GM19043 (cell line): ENCODE measurements around the gene WNT5A.

Experiments
- ATAC-seq: cut with Tn5 transposase; IDR thresholded peaks from one replicate; pipeline ENCODE4 v1.9.1; 2021; ENCODE audit warnings: low read depth; ENCODE audit not compliant: unreplicated experiment

Gene WNT5A

DNA sequence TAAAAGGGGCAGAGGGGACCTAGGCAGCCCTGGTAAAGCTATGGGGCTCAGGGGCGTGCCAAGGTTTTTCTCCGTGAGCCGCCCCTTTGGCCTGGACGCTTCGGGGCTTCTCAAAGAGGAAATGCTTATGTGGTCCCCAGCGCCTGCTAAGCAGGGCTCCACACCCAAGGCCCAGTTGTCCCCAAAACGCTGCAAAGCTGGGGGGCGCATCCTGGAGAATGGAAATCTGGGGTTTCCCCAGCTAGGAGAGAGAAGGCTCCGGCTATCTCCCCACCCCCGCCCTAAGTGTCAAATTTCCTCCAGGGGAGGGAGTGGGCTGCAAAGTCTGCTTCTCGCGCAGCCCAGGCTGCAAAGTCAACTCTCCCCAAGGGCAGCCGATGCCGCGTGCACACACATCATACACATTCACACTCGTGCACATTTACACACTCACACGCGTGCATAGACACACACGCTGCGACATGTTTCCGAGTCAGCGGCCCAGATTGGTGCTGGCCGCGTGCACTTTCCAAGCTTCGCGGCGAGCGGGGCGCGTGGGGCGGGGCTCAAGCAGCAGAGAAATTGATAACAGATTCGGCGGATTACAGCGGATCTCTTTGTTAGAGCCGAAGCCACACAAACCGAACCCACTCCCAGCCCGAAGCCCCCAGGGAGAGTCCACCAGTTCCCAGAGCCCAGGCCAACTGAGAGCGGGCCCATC lies 4.5 kb downstream of the WNT5A start:
- no peak for ATAC-seq

DNA sequence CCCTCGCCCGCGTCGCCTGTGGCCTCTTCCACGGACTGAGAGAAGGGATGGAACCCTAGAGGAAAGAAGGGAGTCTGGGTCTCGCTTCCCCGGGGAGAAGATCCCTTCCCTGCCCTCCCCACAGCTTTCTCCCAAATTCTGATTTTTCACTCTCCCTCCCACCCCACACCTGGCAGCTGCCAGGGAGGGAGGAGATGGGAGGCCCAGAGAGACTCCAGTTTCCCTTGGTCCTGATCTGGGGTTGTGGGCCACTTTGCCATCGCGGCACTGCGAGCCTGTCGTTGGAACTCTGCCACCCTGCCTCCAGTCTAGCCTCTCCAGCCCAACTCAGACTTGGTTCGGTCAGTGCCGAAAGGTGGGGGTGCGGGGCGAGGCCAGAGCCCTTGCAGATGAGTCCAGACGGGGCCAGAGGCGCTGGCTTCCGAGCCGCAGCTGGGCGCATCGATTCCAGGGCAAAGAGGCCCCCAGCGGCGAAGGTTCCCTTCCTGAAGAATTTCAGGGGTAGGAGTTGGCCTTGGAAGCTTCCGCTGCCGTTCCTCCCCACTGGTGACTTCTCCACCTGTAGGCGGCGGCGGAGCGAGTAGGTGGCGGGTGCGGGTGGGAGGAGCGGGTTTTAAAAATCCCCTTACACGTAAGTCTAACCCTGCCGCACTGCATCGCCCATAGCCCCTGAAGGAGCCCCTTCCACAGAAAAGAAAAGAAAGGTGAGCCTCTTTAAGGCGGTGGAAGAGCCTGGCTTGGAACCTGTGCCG lies 5.2 kb downstream of the WNT5A start:
- ATAC-seq: no peak

DNA sequence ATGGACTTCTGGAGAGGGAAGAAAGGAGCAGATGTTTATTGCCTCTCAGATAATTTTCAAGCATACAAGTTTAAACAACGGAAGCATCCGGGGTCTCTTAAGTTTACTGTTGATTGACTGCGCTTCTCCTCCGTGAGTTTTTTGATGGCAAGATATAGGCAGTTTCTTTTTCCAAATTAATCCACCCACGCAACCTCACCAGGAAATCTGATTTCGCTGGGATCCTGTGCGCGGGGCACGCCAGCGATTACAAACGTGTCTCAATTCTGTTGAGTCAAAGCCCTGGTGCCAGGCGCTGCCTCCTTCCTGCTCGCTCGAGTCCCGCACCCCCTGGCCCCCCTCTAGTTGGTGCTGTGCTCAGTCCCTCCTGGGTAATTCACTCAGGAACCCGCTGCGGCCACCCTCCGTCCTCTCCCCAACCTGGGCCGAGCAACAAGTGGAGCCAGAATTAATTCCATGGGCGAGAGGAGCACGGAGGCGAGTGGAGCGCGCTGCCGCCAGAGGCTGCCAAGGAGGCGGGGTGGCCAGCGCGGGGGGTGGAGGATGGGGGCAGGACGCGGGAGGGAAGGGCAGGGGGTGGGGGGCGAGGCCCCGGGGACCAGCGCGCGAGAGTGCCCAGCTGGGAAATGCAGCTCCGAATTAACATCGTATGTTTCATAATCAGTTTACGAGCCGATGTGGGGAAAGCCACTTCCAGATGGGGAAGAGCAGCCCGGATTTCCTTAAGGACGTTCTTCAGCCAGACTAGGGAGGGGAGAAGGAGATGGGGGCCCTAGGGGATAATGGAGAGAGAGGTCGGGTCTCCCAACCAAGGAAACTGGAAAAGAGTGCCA lies 6.0 kb downstream of the WNT5A start:
- no peak for ATAC-seq

DNA sequence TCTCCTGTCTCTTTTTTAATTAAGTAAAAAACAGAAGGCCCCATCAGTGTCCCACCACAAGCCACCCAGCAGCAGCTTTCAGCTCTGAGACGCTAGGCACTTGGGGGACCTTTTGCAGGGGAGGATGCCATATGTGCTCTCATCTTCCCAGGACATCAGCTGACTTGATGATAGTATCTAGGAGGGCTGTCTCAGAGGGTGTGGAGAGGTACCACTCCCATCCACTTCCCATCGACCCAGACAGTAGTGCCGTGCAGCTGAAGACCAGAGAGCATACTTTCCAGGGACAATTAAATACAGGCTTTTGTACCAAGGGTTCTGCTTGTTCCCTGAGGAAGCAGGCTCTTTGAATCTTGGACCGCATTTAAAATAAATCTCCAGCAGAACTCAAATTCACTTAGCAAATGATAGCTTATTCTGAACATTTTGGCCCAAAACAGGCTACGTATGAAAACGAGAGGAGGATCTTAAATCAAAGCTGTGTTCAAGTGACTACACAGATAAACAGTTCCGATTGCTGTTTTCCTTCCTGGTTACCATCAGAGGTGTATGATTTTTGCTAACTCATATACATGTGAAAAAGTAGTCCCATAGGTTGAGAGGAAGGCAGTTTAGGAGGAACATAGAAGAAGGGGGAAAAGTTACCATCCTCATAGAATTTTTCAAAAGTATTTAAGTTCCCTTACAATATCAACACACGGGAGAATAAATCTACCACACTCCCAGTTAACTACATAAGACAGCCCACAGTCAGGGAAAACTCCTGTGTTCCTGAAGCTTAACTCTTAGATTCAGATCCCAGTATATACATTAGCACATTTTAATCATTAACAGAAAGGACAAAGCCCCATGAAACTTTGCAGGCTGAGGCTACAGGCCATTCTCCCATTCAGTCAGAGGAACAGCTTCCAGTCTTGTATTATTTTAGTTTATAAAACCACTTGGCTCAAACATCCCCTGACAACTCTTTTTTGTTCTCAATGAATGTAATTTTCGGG lies 9.5 kb downstream of the WNT5A start:
- ATAC-seq: no peak

DNA sequence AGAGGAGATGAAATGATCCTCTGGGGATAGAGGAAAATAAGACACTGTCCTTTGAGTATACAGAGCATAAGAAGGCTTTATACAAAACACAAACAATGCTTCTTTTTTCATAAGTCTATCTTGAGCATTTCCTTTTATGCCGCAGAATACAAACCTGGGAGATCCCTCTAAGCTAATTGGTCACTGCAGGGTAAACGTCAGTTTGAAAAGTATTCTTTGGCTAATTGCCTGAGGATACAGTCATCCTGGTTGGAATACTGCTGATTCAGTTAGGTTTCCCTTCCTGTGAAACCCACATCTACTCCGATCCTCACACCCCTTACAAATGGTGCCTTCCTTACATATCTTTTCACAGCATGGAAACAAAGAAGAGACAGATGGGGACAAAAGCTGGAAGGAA lies 10.6 kb downstream of the WNT5A start:
- ATAC-seq: no peak

DNA sequence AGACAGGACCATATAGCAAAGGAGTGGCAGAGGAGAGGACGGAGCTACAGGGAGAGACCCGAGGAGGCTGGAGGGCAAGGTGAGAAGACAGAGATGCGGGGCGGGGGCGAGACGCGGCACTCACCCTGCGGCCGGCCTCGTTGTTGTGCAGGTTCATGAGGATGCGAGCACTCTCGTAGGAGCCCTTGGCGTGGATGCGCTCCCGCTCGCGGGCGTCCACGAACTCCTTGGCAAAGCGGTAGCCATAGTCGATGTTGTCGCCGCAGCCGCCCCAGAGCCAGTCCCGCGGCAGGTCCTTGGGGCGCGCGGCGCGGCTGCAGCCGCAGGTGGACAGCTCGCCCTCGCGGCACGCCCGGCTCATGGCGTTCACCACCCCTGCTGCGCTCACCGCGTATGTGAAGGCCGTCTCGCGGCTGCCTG lies 12.9 kb downstream of the WNT5A start:
- ATAC-seq: no peak

DNA sequence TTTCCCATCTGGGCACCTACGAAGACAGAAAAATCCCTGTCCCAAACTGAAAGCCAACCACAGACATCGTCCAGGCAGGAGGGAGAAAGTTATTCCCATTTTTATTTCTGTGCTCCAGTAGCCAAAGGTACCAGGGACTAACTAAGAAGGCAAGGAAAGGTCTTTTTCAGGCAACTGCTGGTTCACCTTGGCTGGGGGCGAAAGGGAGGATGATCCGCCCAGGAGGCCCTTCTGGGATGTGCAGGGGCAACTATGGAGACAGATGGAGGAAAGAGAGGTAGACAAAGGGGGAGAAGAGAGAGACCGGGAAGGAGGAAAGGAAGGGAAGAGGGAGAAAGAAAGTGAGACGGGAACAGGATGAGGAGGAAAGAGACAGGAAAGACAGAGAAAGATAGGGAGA lies 13.3 kb downstream of the WNT5A start:
- no peak for ATAC-seq

DNA sequence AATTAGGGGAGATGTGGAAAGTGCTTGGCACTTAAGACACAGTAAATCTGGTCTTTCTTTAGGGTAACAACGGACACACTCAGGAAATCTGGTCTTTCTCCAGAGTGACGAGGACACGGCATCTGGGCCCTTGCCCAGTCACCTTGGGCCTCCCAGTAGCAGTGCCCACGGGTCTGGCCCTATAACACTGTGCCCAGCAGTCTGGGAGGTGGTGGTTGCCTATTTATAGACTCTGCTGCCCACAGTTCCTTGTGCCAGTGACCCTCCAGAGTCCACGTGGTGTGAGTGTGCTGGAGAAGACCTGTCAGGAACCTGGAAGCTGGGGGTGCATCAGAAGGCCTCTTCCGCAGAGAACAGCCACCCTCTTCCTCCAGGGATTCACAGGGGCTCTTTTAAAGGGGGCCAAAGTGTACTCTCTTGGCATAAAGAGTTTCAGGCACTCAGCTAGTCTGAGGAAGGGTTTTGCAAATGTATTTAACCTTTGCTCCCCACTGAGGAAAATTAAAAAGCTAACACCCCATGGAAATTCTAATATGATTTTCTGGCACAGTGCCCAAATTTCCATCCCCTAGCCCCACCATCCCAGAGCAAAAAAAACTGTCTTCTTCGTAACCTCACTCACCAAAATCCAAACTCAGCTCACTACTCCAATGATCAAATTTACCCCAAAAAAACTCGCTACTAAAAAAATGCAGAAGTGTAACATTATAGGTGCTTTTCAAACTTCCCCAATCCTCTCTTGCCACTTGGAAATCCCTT lies 15.4 kb downstream of the WNT5A start:
- no peak for ATAC-seq

DNA sequence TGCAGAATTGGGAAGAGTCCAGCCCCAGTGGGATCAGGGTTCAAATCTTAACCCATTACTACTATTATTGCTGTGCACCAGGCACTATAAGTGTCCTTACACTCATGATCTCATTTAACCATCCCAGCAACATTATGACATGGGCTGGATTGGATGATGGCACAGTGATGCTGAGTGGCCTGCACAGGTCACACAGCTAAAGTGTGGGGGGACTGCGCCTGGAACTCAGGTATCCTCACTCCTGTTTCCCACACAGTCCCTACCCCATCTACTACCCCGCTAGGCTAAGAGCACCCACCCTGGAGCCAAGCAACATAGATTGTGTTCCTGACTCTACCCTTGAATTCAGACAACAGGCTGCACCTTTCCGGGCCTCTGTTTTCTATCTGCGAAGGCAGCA lies 16.0 kb downstream of the WNT5A start:
- ATAC-seq: no peak

DNA sequence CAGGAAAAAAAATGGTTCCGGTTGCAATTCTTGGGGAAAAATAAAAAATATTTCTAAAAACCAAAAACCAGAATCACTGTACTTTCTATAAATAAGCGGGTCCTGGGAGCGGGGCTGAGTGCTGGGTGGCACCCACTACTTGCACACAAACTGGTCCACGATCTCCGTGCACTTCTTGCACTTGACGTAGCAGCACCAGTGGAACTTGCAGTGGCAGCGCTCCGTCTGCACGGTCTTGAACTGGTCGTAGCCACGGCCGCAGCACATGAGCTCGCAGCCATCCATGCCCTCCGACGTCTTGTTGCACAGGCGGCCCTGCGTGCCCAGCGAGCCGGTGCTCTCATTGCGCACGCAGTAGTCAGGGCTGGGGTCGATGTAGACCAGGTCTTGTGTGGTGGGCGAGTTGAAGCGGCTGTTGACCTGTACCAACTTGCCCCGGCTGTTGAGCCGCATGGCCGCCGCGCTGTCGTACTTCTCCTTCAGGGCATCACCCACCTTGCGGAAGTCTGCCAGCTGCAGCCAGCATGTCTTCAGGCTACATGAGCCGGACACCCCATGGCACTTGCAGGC lies 17.1 kb downstream of the WNT5A start:
- no peak for ATAC-seq

DNA sequence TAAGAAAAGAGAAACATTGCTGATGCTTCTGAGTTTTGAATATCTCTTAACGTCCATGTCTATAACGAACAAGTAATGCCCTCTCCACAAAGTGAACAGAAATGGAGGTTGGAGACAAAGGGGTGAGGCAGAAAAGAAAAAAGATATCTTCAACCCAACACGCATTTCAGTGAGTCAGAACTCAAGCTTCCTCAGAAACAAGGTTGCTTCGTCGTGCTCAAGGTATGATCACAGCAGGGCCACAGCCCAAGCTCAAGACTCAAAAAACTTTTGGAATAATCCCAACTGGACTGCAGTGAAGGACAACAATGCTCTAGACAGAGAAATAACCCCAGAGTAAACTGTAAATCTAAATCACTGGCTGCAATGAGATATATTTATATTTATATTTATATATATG lies 18.9 kb downstream of the WNT5A start:
- ATAC-seq: no peak

DNA sequence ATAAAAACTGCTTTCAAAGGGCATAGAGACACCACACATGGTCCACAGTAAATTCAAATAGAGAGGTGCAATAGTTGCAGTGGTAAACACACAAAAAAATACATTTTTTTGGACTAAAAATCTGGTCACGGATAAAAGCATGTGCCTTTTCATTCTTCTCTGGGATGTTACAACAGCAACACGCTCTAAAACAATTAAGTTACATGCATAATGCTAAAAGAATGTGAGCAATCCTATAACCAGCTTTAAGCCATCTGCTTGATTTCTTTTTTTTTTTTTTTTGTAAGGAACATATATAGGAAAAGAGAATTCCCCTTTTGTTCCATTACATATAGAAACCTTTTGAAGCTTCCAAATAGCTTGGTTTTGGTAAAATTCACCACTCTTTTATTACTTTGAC lies 20.0 kb downstream of the WNT5A start:
- no peak for ATAC-seq

DNA sequence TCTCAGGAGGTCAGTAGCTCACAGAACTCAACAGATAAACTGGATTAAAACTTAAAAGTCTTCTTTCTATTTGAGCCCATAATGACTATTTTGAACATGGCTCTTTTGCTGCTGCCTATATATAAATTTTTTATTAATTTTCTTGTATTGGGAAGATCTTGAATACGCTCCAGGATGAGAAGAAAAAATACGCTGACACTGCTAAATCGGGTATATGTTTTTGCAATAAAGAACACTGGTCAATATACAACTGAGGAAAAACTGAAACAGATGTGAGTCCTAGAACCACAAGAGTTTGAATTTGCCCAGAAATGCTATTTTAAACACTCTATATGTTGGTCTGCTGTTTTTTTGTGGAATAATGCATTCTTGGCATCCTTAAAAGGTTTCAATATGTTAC lies 20.6 kb downstream of the WNT5A start:
- no peak for ATAC-seq

DNA sequence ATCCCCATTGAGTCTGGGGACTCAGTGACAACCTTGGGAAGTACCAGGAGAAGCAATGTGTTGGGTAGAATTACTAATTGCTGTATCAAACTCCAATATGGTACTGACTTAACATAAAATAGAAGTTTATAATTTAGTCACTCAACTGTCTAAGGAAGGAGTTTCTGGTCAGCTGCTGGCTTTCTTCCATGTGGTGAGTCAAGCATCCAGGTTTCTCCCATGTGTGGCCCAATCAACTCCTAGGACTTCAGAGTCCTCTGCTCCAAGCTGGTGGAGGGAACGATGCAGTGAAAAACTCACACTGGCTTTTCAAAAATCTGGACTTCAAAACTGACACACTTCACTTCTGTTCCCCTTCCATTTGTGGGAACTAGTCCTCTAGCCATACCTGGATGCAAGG lies 25.2 kb downstream of the WNT5A start:
- no peak for ATAC-seq

DNA sequence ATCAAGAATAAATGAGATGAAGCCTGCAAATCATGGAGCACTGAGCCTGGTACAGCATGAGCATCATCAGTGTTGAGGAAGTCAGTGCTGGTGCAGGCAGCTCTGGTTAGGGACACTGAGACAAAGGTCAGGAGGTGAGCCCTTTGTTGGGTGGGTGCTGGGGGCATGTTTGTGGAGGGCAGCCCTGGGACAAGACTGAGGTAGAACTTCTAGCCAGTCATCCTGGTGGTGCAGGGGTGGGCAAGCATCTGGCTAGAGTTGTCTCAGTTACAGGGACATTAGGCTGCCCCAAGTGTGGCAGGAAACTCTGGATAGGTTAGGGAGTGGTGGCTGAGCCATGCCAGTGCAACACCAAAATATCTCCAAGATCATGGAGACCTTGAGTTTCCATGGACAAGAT lies 27.3 kb downstream of the WNT5A start:
- ATAC-seq: no peak

DNA sequence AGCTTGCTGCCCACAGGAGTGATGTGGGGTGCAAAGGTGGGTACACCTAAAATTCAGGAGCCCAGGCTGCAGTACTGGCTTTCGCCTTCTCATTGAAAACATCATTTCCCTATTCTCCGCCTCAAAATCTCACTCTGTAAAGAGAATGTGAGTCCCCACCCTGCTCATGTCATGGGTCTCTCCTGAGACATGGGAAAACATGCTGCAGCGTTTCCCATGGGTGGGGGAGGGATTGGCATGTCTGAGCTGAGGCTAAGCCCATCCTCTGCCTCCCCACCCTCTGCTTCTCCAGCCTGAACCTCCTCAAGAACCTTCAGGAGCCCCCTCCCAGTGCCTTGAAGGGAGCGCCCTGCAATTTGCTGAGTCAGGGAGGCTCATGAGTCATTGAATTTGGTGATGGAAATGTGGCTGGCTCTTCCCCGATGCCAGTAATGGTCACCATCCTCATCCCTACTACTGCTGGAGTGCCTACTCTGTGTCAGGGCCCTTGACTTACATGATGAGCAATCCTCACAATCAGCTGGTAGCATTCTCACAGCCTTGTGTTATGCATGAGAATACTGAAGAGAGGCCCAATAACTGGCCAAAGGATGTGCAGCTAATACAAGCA lies 28.8 kb downstream of the WNT5A start:
- no peak for ATAC-seq

DNA sequence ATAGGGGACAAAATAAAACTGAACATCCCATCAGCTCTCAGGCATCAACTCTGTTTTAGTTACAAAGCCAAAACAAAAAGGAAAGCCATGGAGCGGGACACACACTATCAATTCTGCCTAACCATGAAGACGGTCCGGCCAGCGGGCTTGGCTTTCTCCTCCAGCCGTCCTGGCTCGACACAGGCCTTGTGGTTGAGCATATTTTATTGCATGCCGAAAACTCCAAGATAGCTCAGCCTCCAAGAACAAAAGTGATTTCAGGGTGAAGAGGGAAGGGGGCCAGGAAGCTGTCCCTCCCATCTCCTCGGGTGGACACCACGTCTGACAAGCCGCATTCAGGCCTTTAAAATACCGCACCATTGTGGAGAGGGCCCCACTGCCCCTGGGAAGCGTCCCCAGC lies 31.2 kb downstream of the WNT5A start:
- ATAC-seq: no peak

DNA sequence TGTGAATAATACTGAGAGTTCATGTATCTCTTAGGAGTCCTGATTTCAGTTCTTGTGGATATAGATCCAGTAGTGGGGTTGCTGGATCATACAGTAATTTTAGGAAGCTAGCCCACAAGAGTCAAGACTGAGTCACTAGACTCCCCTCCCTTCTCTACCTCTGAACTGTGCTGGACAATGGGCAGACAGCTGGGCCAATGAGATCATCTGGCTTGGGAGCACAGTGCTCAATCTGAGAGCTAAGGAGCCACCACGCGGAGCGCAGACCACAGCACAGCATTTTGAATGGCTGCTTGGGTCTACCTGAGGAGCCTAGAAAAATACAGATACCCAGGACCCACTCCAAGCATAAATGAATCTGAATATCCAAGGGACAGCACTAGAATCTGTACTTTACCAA lies 32.5 kb downstream of the WNT5A start:
- no peak for ATAC-seq
